Smooth muscle cell (in vitro differentiated cells): ENCODE results near the gene INF2. TPM values are rescaled to one million over a fixed set of nuclear protein-coding genes. Genes with fewer than 3 reads are reported as not detected.

Experiments
- DNase-seq: peaks from one replicate; lab custom pipeline; 2025; ENCODE audit not compliant: unreplicated experiment; lab: John Stamatoyannopoulos, UW
- H2AFZ ChIP-seq: fragments of 200-600 bp; sonication (generic); 2 replicates; pipeline ENCODE4 v1.6.0; 2016; ENCODE audit warnings: antibody characterized with exemption, low read depth, mild to moderate bottlenecking
- H3F3A ChIP-seq: fragments of 200-600 bp; sonication (generic); 2 replicates; pipeline ENCODE4 v1.6.0; 2017; ENCODE audit warnings: antibody characterized with exemption, low read depth
- H3K27ac ChIP-seq: fragments of 200-600 bp; sonication (generic); 2 replicates; pipeline ENCODE4 v1.5.1; 2016; ENCODE audit warnings: low read depth, mild to moderate bottlenecking
- H3K27me3 ChIP-seq: fragments of 200-600 bp; sonication (generic); 2 replicates; pipeline ENCODE4 v1.6.1; 2016; ENCODE audit warnings: low read depth, mild to moderate bottlenecking
- H3K36me3 ChIP-seq: fragments of 200-600 bp; sonication (generic); 2 replicates; pipeline ENCODE4 v1.5.1; 2016; ENCODE audit warnings: low read depth
- H3K4me1 ChIP-seq: fragments of 200-600 bp; sonication (generic); 2 replicates; pipeline ENCODE4 v1.5.1; 2016; ENCODE audit warnings: low read depth
- H3K4me2 ChIP-seq: fragments of 200-600 bp; sonication (generic); 2 replicates; pipeline ENCODE4 v1.6.0; 2016; ENCODE audit warnings: mild to moderate bottlenecking
- H3K4me3 ChIP-seq: fragments of 200-600 bp; sonication (generic); 2 replicates; pipeline ENCODE4 v1.5.1; 2016; ENCODE audit warnings: mild to moderate bottlenecking
- H3K79me2 ChIP-seq: fragments of 200-600 bp; sonication (generic); 2 replicates; pipeline ENCODE4 v1.6.0; 2016; ENCODE audit warnings: low read depth, mild to moderate bottlenecking
- H3K9ac ChIP-seq: fragments of 200-600 bp; sonication (generic); 2 replicates; pipeline ENCODE4 v1.6.0; 2016; ENCODE audit warnings: low read depth
- H3K9me3 ChIP-seq: fragments of 200-600 bp; sonication (generic); replicated peaks from 2 replicates; pipeline ENCODE4 v1.5.1; 2016; ENCODE audit warnings: low read depth
- H4K20me1 ChIP-seq: fragments of 200-600 bp; sonication (generic); 2 replicates; pipeline ENCODE4 v1.6.0; 2016; ENCODE audit warnings: low read depth
- CTCF ChIP-seq: fragments of 200-600 bp; sonication (generic); IDR thresholded peaks from 2 replicates; pipeline ENCODE4 v1.5.1; 2017; ENCODE audit warnings: borderline replicate concordance, mild to moderate bottlenecking, antibody characterized with exemption; ENCODE audit not compliant: insufficient read depth, poor library complexity, severe bottlenecking
- WGBS: methylation state at CpG from one replicate; pipeline ENCODE4 v1.1.7; 2016; ENCODE audit warnings: low lambda C conversion rate; 5-methylcytosine and 5-hydroxymethylcytosine counted together
- polyA plus RNA-seq: library from polyadenylated mRNA; unstranded; fragments of >200 nt; fragmentation: Nextera tagmentation; extraction: Ambion mirVana; gene quantifications from 2 replicates; pipeline ENCODE4 v1.2.1, GENCODE V29; 2016
- total RNA-seq: library from RNA; depleted of rRNA; stranded (reverse); fragments of >200 nt; gene quantifications from 2 replicates; pipeline ENCODE4 v1.2.3, GENCODE V29; 2014

INF2 gene
- total and polyA plus RNA-seq, 2 experiments from 2014 or later, result 19.9 to 29.8 TPM

GRCh38 chr14:104723651-104724406, 34.4 kb downstream of the INF2 start, which contains the start of gene ADSS1:
Gene ADSS1, plus strand, starts transcription at chr14:104724229. Its CDS starts 42 bp downstream, at chr14:104724271.
- DNase-seq, result no peak
- peaks cover 15% of the 10 kb centered on the region for H4K20me1 ChIP-seq
- no peaks in the 10 kb centered on the region for H3K79me2 ChIP-seq
- H3K27ac ChIP-seq, result no peak within 1 kb of the TSS
- peak within 1 kb of the TSS; percentile 76 for H3K4me3 ChIP-seq
- no peak within 1 kb of the TSS for H2AFZ ChIP-seq
- H3F3A ChIP-seq, result no peaks in the 10 kb centered on the region
- peak within 1 kb of the TSS; percentile 57 for H3K9ac ChIP-seq
- H3K4me1 ChIP-seq, result peaks cover 12% of the 10 kb centered on the region
- TF ChIP-seq CTCF, result peak; percentile 96
- H3K4me2 ChIP-seq, result peak within 1 kb of the TSS; percentile 97
- no peaks in the 10 kb centered on the region for H3K27me3 ChIP-seq
- WGBS, result under 1% methylated on average over 79 of the region's 82 CpGs
- H3K9me3 ChIP-seq, result no peaks in the 10 kb centered on the region
- H3K36me3 ChIP-seq, result no peaks in the 10 kb centered on the region

DNA sequence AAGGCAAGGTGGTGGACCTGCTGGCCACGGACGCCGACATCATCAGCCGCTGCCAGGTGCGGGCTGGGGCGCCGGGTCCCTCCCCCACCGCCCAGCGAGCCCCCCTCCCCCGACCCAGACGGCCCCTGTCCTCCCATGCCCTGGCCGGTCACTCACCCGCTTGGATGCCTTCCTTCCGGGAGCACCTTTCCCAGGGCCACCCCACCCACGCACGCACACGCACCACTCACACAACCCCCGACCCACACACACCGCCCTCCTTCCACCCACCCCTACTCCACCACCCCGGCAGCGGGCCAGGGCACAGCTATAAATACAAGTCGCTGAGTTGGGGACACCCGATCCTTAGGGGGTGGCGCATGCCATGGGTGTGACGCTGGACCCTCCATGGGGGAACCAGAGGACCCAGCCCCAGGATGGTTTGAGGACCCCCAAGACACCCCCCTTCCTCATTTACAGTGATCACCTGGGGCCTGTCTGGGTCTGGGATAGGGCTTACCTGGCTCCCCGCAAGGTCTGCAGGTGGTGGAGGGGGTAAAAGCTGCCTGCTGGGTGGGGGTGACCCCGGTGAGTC, 35.1 kb downstream of the INF2 start:
- H3F3A ChIP-seq, result no peaks in the 10 kb centered on the region
- no peaks in the 10 kb centered on the region for H3K27me3 ChIP-seq
- H4K20me1 ChIP-seq, result peaks cover 15% of the 10 kb centered on the region
- H3K79me2 ChIP-seq, result no peaks in the 10 kb centered on the region
- TF ChIP-seq CTCF, result no peak
- no peaks in the 10 kb centered on the region for H3K36me3 ChIP-seq
- peak overlapping the region; percentile 97 for H3K4me2 ChIP-seq
- no peak overlapping the region for H2AFZ ChIP-seq
- WGBS, result 28% methylated on average over 12 of the region's 27 CpGs
- DNase-seq, result no peak
- H3K9ac ChIP-seq, result peak overlapping the region; percentile 57
- H3K4me3 ChIP-seq, result peak overlapping the region; percentile 76
- H3K4me1 ChIP-seq, result peaks cover 12% of the 10 kb centered on the region
- no peak overlapping the region for H3K27ac ChIP-seq
- no peaks in the 10 kb centered on the region for H3K9me3 ChIP-seq

DNA sequence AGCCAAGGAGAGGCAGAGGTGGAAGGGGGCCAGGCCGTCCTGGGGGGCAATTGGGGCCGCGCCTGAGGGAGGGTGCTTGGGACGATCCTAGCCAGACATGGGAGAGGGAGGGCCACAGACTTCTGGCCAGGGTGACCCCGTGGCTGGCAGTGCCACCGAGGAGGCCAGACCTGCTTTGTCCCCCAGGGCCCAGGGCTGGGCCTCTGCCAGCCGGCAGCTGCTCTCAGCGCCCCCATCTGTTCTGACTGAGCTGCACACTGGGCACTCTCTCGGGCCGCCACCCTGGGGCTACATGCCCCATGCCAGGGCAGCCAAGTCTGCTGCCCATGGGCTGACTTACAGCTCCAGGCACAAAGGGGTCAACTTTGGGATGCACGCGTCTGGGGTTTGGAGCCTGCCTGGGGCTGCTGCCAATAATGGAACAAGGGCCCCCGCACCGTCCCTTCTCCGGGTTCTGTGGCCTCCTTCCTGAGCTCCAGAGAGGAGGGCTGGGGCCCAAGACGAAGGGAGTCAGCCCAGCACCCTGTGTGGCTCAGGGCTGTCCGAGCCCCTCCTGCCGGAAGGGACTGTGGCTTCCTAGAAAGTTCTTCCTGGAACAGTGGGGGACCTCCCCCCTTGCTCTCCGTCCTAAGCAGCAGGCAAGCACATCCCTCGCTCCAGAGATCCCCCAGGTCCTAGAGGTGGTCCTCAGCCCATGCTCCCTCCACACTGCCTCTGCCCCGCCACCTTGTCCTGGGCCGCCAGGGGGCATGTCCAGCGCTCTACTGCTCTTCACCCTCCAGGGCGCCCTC, 35.8 kb downstream of the INF2 start:
- WGBS, result 40% methylated on average over 19 of the region's 24 CpGs
- Histone ChIP-seq H3K27me3 (no peaks in the 10 kb centered on the region), H2AFZ (no peak overlapping the region), H3K9me3 (no peaks in the 10 kb centered on the region), H4K20me1 (peaks cover 15% of the 10 kb centered on the region), H3K4me2 (peak overlapping the region; percentile 97), H3K4me1 (peaks cover 12% of the 10 kb centered on the region), H3K79me2 (no peaks in the 10 kb centered on the region), H3K9ac (no peak overlapping the region), H3K36me3 (no peaks in the 10 kb centered on the region), H3F3A (no peaks in the 10 kb centered on the region), H3K4me3 (peak overlapping the region; percentile 76), H3K27ac (no peak overlapping the region)
- no peak for TF ChIP-seq CTCF
- DNase-seq, result no peak
